ENCODE data around the gene FBP2. TPM values are rescaled to one million over a fixed set of nuclear protein-coding genes. Genes with fewer than 3 reads are reported as not detected.

FBP2 gene
- polyA plus RNA-seq, 1 donor (not counting 4 experiments of a cell fraction or from before 2014, with no cell fraction given): not detected

GRCh38 chr9:94588681-94589080, 4.9 kb downstream of the FBP2 start:
- no peaks in the 10 kb centered on the region for H3K4me1 ChIP-seq (ENCODE audit: control insufficient read depth, extremely low read depth, insufficient read depth, low read length)
- H3K9me1 ChIP-seq (ENCODE audit: control insufficient read depth, extremely low read depth, insufficient read depth, low read length): no peaks in the 10 kb centered on the region
- H3K9ac ChIP-seq (ENCODE audit: control insufficient read depth, extremely low read depth, insufficient read depth, low read length): no peak overlapping the region
- dilution Hi-C loops (cut with MboI; ENCODE audit: extremely low pct_ligation_motif_present, low sequenced_read_pairs): no loop called here
- TF ChIP-seq EZH2 (IDR thresholded peaks at IDR 0.05; ENCODE audit: low read length) (no peak), CTCF (optimal IDR thresholded peaks at IDR 0.05 in 1 of 3, IDR thresholded peaks at IDR 0.05 in 1 of 3, conservative IDR thresholded peaks at IDR 0.05 in 1 of 3; ENCODE audit: extremely low read depth in 1 of 3, insufficient read depth in 2 of 3, low read length in 3 of 3) (no peak)
- no peaks in the 10 kb centered on the region for H3K79me2 ChIP-seq (ENCODE audit: control insufficient read depth, insufficient read depth, low read length)
- no peaks in the 10 kb centered on the region for H3K36me3 ChIP-seq (ENCODE audit: control insufficient read depth in 2 of 2, extremely low read depth in 1 of 2, insufficient read depth in 2 of 2, low read length in 2 of 2)
- H3K4me3 ChIP-seq (ENCODE audit: control insufficient read depth in 2 of 3, extremely low read depth in 1 of 3, insufficient read depth in 2 of 3, low read depth in 1 of 3, low read length in 3 of 3): no peak overlapping the region
- FAIRE-seq: no peak
- H3K9me3 ChIP-seq (ENCODE audit: control insufficient read depth, low read depth, low read length): no peaks in the 10 kb centered on the region
- no peak overlapping the region for H3K4me2 ChIP-seq (ENCODE audit: control insufficient read depth, extremely low read depth, insufficient read depth, low read depth, low read length)
- no peak overlapping the region for H3K27ac ChIP-seq (ENCODE audit: control insufficient read depth, insufficient read depth, low read length)
- H2AFZ ChIP-seq (ENCODE audit: control insufficient read depth, low read length): no peak overlapping the region
- peaks cover 3% of the 10 kb centered on the region for H3K27me3 ChIP-seq (ENCODE audit: control insufficient read depth, extremely low read depth, insufficient read depth, low read length)
- H4K20me1 ChIP-seq (ENCODE audit: control insufficient read depth, extremely low read depth, insufficient read depth, low read length): no peaks in the 10 kb centered on the region
- no peak for DNase-seq (ENCODE audit: low read depth, low spot score)

- no peak overlapping the region for H3K27ac ChIP-seq (ENCODE audit: control insufficient read depth, insufficient read depth, low read length)
- H3K4me3 ChIP-seq (ENCODE audit: control insufficient read depth in 2 of 3, extremely low read depth in 1 of 3, insufficient read depth in 2 of 3, low read depth in 1 of 3, low read length in 3 of 3): no peak overlapping the region
- no peaks in the 10 kb centered on the region for H3K27me3 ChIP-seq (ENCODE audit: control insufficient read depth, extremely low read depth, insufficient read depth, low read length)
- no peak overlapping the region for H3K9ac ChIP-seq (ENCODE audit: control insufficient read depth, extremely low read depth, insufficient read depth, low read length)
- DNase-seq (ENCODE audit: low read depth, low spot score) (no peak), FAIRE-seq (no peak)
- no peak overlapping the region for H3K4me2 ChIP-seq (ENCODE audit: control insufficient read depth, extremely low read depth, insufficient read depth, low read depth, low read length)
- no peaks in the 10 kb centered on the region for H4K20me1 ChIP-seq (ENCODE audit: control insufficient read depth, extremely low read depth, insufficient read depth, low read length)
- H3K9me1 ChIP-seq (ENCODE audit: control insufficient read depth, extremely low read depth, insufficient read depth, low read length): no peaks in the 10 kb centered on the region
- no peak overlapping the region for H2AFZ ChIP-seq (ENCODE audit: control insufficient read depth, low read length)
- dilution Hi-C loops (cut with MboI; ENCODE audit: extremely low pct_ligation_motif_present, low sequenced_read_pairs): no loop called here
- TF ChIP-seq CTCF (optimal IDR thresholded peaks at IDR 0.05 in 1 of 3, IDR thresholded peaks at IDR 0.05 in 1 of 3, conservative IDR thresholded peaks at IDR 0.05 in 1 of 3; ENCODE audit: extremely low read depth in 1 of 3, insufficient read depth in 2 of 3, low read length in 3 of 3) (no peak), EZH2 (IDR thresholded peaks at IDR 0.05; ENCODE audit: low read length) (no peak)
- H3K79me2 ChIP-seq (ENCODE audit: control insufficient read depth, insufficient read depth, low read length): no peaks in the 10 kb centered on the region
- H3K36me3 ChIP-seq (ENCODE audit: control insufficient read depth in 2 of 2, extremely low read depth in 1 of 2, insufficient read depth in 2 of 2, low read length in 2 of 2): no peaks in the 10 kb centered on the region
- peaks cover 3% of the 10 kb centered on the region for H3K4me1 ChIP-seq (ENCODE audit: control insufficient read depth, extremely low read depth, insufficient read depth, low read length)
- H3K9me3 ChIP-seq (ENCODE audit: control insufficient read depth, low read depth, low read length): no peaks in the 10 kb centered on the region
These were observed 6.8 kb downstream of the FBP2 start for GRCh38 chr9:94586814-94587213.
